Chondrocyte (in vitro differentiated cells): Measurements from ENCODE around the gene RHOBTB1. TPM values are rescaled to one million over a fixed set of nuclear protein-coding genes. Genes with fewer than 3 reads are reported as not detected.

ENCODE experiments used
- DNase-seq: peaks from one replicate; pipeline ENCODE4 v3.0.0; 2021; ENCODE audit warnings: mixed read lengths, low spot score
- H3K27ac Mint-ChIP-seq: one replicate; pipeline ENCODE4 v1.8.0; 2021; ENCODE audit warnings: mild to moderate bottlenecking, moderate library complexity, mixed read lengths; ENCODE audit not compliant: unreplicated experiment
- H3K27me3 Mint-ChIP-seq: 2 replicates; pipeline ENCODE4 v1.8.0; 2021; ENCODE audit warnings: low read depth, mixed read lengths
- H3K36me3 Mint-ChIP-seq: 2 replicates; pipeline ENCODE4 v1.8.0; 2021; ENCODE audit warnings: low read depth, mixed read lengths
- H3K4me1 Mint-ChIP-seq: 2 replicates; pipeline ENCODE4 v1.8.0; 2021; ENCODE audit warnings: low read depth, mild to moderate bottlenecking, mixed read lengths
- H3K4me3 Mint-ChIP-seq: one replicate; pipeline ENCODE4 v1.8.0; 2021; ENCODE audit warnings: mild to moderate bottlenecking, moderate library complexity, mixed read lengths; ENCODE audit not compliant: unreplicated experiment
- H3K9me3 Mint-ChIP-seq: 2 replicates; pipeline ENCODE4 v1.8.0; 2021; ENCODE audit warnings: low read depth, mixed read lengths
- total RNA-seq: library from RNA; stranded (reverse); gene quantifications from 3 replicates; pipeline ENCODE4 v1.2.1, GENCODE V29; 2021
- TF ChIP-seq, protein P1 (sequence below): fragments of 200-600 bp; sonication (generic); IDR thresholded peaks from 2 replicates; pipeline ENCODE4 v1.5.0; 2021; ENCODE audit warnings: antibody characterized with exemption, mild to moderate bottlenecking, moderate library complexity

The RHOBTB1 gene
- total RNA-seq, 1 donor from 2014 or later, result 19.2 TPM

DNA sequence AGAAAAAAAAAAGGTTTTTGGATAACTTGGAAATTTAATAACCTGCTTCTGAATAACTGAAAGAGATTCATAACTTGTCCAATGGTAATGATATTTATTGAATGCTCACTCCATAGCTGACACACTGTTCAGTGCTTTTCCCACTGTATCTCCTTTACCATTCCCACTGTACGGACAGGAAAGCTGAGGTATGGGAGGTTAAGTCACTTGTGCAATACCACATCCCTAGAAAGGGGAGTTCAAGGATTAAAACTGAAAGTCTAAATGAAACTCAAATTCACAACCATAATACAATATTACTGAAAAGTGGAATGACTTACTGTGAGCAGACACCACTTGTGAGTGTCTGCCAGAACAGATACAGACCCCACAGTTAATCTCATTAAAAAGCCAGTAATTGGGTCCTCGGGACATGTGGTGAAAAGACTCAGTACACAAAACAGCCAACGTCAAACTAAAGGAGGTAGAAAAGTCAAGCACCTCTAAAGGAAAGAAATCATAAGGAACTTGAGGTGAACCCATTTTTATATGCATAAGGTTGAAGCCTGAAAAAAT lies 13.8 kb upstream of the RHOBTB1 start:
- no peak overlapping the region for H3K27ac Mint-ChIP-seq
- no peaks in the 10 kb centered on the region for H3K36me3 Mint-ChIP-seq
- DNase-seq, result no peak
- no peaks in the 10 kb centered on the region for H3K9me3 Mint-ChIP-seq
- no peaks in the 10 kb centered on the region for H3K27me3 Mint-ChIP-seq
- TF ChIP-seq, protein P1, sequence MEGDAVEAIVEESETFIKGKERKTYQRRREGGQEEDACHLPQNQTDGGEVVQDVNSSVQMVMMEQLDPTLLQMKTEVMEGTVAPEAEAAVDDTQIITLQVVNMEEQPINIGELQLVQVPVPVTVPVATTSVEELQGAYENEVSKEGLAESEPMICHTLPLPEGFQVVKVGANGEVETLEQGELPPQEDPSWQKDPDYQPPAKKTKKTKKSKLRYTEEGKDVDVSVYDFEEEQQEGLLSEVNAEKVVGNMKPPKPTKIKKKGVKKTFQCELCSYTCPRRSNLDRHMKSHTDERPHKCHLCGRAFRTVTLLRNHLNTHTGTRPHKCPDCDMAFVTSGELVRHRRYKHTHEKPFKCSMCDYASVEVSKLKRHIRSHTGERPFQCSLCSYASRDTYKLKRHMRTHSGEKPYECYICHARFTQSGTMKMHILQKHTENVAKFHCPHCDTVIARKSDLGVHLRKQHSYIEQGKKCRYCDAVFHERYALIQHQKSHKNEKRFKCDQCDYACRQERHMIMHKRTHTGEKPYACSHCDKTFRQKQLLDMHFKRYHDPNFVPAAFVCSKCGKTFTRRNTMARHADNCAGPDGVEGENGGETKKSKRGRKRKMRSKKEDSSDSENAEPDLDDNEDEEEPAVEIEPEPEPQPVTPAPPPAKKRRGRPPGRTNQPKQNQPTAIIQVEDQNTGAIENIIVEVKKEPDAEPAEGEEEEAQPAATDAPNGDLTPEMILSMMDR, result no peak
- H3K4me1 Mint-ChIP-seq, result peaks cover 29% of the 10 kb centered on the region
- H3K4me3 Mint-ChIP-seq, result no peak overlapping the region

DNA sequence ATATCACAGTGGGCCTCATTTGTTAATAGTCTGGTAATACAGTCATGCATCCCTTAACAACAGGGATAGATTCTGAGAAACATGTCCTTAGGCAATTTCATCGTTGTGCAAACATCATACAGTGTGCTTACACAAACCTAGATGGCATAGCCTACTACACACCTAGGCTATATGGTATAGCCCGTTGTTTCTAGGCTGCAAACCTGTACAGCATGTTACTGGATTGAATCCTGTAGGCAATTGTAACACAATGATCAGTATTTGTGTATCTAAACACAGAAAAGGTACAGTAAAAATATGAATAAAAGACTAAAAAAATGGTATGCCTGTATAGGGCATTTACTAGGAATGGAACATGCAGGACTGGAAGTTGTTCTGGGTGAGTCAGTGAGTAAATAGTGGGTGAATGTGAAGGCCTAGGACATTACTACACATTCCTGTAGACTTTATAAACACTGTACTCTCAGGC lies 12.0 kb upstream of the RHOBTB1 start:
- no peaks in the 10 kb centered on the region for H3K9me3 Mint-ChIP-seq
- TF ChIP-seq, protein P1, result no peak
- H3K4me3 Mint-ChIP-seq, result no peak overlapping the region
- no peak for DNase-seq
- peak overlapping the region; percentile 59 for H3K27ac Mint-ChIP-seq
- H3K27me3 Mint-ChIP-seq, result no peaks in the 10 kb centered on the region
- peaks cover 27% of the 10 kb centered on the region for H3K4me1 Mint-ChIP-seq
- no peaks in the 10 kb centered on the region for H3K36me3 Mint-ChIP-seq

DNA sequence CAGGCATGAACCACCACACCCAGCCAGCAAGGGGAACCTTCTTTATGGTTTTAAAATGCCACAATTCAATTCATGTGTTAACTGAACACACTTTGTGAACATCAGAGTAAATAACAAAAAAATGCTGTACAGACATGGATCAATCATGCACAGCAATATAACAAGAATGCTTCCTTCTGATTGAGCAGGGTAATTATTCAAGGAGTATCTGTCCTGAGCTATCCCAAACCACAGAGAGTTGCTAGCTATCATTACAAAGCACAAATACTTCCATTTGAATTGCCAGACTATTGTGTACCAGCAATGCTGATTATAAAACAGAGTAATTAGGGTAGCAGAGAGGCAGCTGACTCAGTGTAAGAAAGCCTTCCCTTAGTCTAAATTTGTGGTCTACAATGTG lies 11.3 kb upstream of the RHOBTB1 start:
- no peak for DNase-seq
- Mint-ChIP-seq H3K27me3 (no peaks in the 10 kb centered on the region), H3K36me3 (no peaks in the 10 kb centered on the region), H3K4me3 (no peak overlapping the region), H3K27ac (peak overlapping the region; percentile 8), H3K9me3 (no peaks in the 10 kb centered on the region), H3K4me1 (peaks cover 27% of the 10 kb centered on the region)
- TF ChIP-seq, protein P1, result no peak

DNA sequence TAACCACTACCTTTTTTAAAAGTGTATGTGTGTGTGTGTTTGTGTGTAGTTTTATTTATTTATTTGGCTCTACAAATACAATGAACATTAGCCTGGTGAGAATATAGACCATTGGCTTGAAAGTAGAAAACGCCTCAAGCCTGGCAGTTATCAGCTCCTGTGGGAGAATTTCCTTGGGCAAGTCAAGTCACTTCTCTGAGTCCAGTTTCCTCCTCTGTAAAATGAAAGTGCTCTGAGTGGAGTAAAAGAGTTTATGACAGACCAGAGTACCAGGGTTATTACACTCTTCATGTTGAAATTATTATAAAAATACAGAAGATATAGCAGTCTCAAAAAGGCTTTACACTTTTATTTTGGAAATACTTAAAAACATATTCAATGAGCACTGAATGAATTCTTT lies 10.1 kb upstream of the RHOBTB1 start:
- no peaks in the 10 kb centered on the region for H3K9me3 Mint-ChIP-seq
- no peak overlapping the region for H3K4me3 Mint-ChIP-seq
- H3K27ac Mint-ChIP-seq, result no peak overlapping the region
- TF ChIP-seq, protein P1, result no peak
- H3K36me3 Mint-ChIP-seq, result no peaks in the 10 kb centered on the region
- H3K27me3 Mint-ChIP-seq, result no peaks in the 10 kb centered on the region
- DNase-seq, result no peak
- H3K4me1 Mint-ChIP-seq, result peaks cover 22% of the 10 kb centered on the region

DNA sequence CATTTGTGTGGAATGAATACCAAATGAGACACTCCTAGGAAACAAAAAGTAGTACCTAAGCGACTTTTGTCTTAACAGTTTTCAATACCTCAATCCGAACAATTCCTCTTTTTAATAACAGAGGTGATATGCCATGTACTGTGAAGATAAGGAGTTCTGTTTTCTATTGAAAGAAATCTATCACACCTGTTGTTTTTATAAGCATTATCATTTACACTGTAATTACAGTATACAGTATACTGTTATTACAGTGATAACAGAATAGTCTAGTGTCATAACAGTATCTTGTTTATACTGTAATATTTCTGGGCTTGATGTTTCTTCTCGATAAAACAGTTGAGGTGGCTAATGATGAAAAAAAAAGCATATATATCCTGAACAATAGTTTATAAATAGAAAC lies 9.4 kb upstream of the RHOBTB1 start:
- Mint-ChIP-seq H3K27ac (no peak overlapping the region), H3K27me3 (no peaks in the 10 kb centered on the region), H3K36me3 (no peaks in the 10 kb centered on the region), H3K9me3 (no peaks in the 10 kb centered on the region), H3K4me1 (peaks cover 20% of the 10 kb centered on the region), H3K4me3 (no peak overlapping the region)
- no peak for DNase-seq
- TF ChIP-seq, protein P1, result no peak
